GM12874 (cell line): ENCODE data around the gene CDON.

Experiments used
- CTCF ChIP-seq: IDR thresholded peaks from 2 replicates; pipeline ENCODE4 v1.5.1; 2011; ENCODE audit warnings: low read depth, mild to moderate bottlenecking, control low read depth, low read length, moderate library complexity; ENCODE audit not compliant: insufficient read depth

The CDON gene

GRCh38 chr11:126098204-126098769 is 35.6 kb upstream of the CDON start:
- no peak for TF ChIP-seq CTCF

GRCh38 chr11:126095745-126096144 is 33.1 kb upstream of the CDON start:
- TF ChIP-seq CTCF, result no peak

GRCh38 chr11:126090452-126090851 is 27.8 kb upstream of the CDON start:
- no peak for TF ChIP-seq CTCF

- TF ChIP-seq CTCF, result no peak
Observed at GRCh38 chr11:126088999-126089398, 26.3 kb upstream of the CDON start.

- TF ChIP-seq CTCF, result no peak
Observed at GRCh38 chr11:126086248-126086647, 23.6 kb upstream of the CDON start.

- no peak for TF ChIP-seq CTCF
Observed at GRCh38 chr11:126084608-126084912, 21.9 kb upstream of the CDON start.

GRCh38 chr11:126083829-126084607 is 21.4 kb upstream of the CDON start:
- no peak for TF ChIP-seq CTCF
